SU-DHL-6 (cell line): ENCODE measurements around the gene CYP2D6.
"Not testable (repeated sequence)": the region's sequence is repeated elsewhere in the genome, so short reads cannot be mapped to it uniquely, and the experiment has no call there.

Source experiments
- H2AFZ ChIP-seq: fragments of 200-600 bp; sonication (generic); 2 replicates; pipeline ENCODE4 v1.6.1; 2014; ENCODE audit warnings: low read depth, mild to moderate bottlenecking, moderate library complexity, mixed read lengths, antibody characterized with exemption, low read length; ENCODE audit not compliant: severe bottlenecking
- H3F3A ChIP-seq: fragments of 200-600 bp; shearing (Covaris generic); 2 replicates; pipeline ENCODE4 v1.6.0; 2016; ENCODE audit warnings: antibody characterized with exemption, mild to moderate bottlenecking; ENCODE audit not compliant: insufficient read depth
- H3K27ac ChIP-seq: fragments of 200-600 bp; sonication (generic); 2 replicates; pipeline ENCODE4 v1.5.1; 2016; ENCODE audit warnings: low read depth, mild to moderate bottlenecking, low read length, moderate library complexity, mixed read lengths
- H3K27me3 ChIP-seq: fragments of 200-600 bp; sonication (generic), shearing (Covaris generic); 2 replicates; pipeline ENCODE4 v1.6.0; 2014; ENCODE audit warnings: mild to moderate bottlenecking, low read length
- H3K36me3 ChIP-seq: fragments of 200-600 bp; sonication (generic); 2 replicates; pipeline ENCODE4 v1.6.1; 2014; ENCODE audit warnings: mild to moderate bottlenecking, low read length, mixed read lengths
- H3K4me2 ChIP-seq: fragments of 300-600, 200-600 bp; shearing (Covaris generic), sonication (generic); 2 replicates; pipeline ENCODE4 v1.6.0; 2014; ENCODE audit warnings: low read length, low read depth, mild to moderate bottlenecking; ENCODE audit not compliant: poor library complexity, severe bottlenecking
- H3K4me3 ChIP-seq: fragments of 200-600 bp; sonication (generic); 2 replicates; pipeline ENCODE4 v1.5.1; 2014; ENCODE audit warnings: antibody characterized with exemption, low read length, mild to moderate bottlenecking, mixed read lengths; ENCODE audit not compliant: insufficient read depth, poor library complexity, severe bottlenecking
- H3K79me2 ChIP-seq: fragments of 200-600 bp; sonication (generic); 2 replicates; pipeline ENCODE4 v1.6.1; 2014; ENCODE audit warnings: mild to moderate bottlenecking, low read length, moderate library complexity; ENCODE audit not compliant: insufficient read depth
- H3K9ac ChIP-seq: fragments of 200-600 bp; sonication (generic); 2 replicates; pipeline ENCODE4 v1.7.0; 2014; ENCODE audit warnings: mild to moderate bottlenecking, low read length
- H3K9me2 ChIP-seq: fragments of 200-600 bp; sonication (generic); replicated peaks from 2 replicates; pipeline ENCODE4 v1.6.1; 2014; ENCODE audit warnings: low read length; ENCODE audit not compliant: insufficient read depth
- H3K9me3 ChIP-seq: fragments of 200-600 bp; sonication (generic); 2 replicates; pipeline ENCODE4 v1.6.1; 2014; ENCODE audit warnings: low read length, mixed read lengths; ENCODE audit not compliant: insufficient read depth
- H4K20me1 ChIP-seq: fragments of 200-600 bp; sonication (generic); 2 replicates; pipeline ENCODE4 v1.6.1; 2014; ENCODE audit warnings: low read depth, mild to moderate bottlenecking, antibody characterized with exemption, low read length, moderate library complexity, mixed read lengths
- CTCF ChIP-seq: fragments of 200-600 bp; sonication (generic); IDR thresholded peaks from one replicate; pipeline ENCODE4 v1.5.1; 2017; ENCODE audit warnings: antibody characterized with exemption, mild to moderate bottlenecking, low read length, moderate library complexity; ENCODE audit not compliant: insufficient read depth, poor library complexity, severe bottlenecking
- EZH2phosphoT487 ChIP-seq: fragments of 200-600 bp; sonication (generic), shearing (Covaris generic); conservative IDR thresholded peaks from 2 replicates; pipeline ENCODE4 v1.6.1; 2018; ENCODE audit warnings: mild to moderate bottlenecking, antibody characterized with exemption, low read length, moderate library complexity, mixed read lengths

The CYP2D6 gene

GRCh38 chr22:42130639-42131431, at the start of gene CYP2D6:
Gene CYP2D6 (minus strand): TSS chr22:42130810. CDS start chr22:42130791, 19 bp downstream.
- H3F3A ChIP-seq, H3K4me2 ChIP-seq: not testable (repeated sequence)

GRCh38 chr22:42179616-42180015, 49.0 kb upstream of the CYP2D6 start:
- Histone ChIP-seq H3K36me3 (no peaks in the 10 kb centered on the region), H2AFZ (no peak overlapping the region), H3K4me2 (no peak overlapping the region), H3K27me3 (no peaks in the 10 kb centered on the region), H3K9ac (no peak overlapping the region), H4K20me1 (peaks cover 6% of the 10 kb centered on the region; the same call in 1 of the 2 replicates), H3K79me2 (peaks cover 32% of the 10 kb centered on the region), H3K4me3 (no peak overlapping the region), H3F3A (no peaks in the 10 kb centered on the region), H3K27ac (no peak overlapping the region), H3K9me2 (no peaks in the 10 kb centered on the region), H3K9me3 (no peaks in the 10 kb centered on the region)
- TF ChIP-seq CTCF: no peak
- no peak for TF ChIP-seq EZH2phosphoT487

More at GRCh38 chr22:42130639-42131431, at the start of gene CYP2D6:
- H3K79me2 ChIP-seq, H4K20me1 ChIP-seq, H3K27me3 ChIP-seq, H3K9ac ChIP-seq, H3K4me3 ChIP-seq, H3K36me3 ChIP-seq, H3K27ac ChIP-seq, H3K9me2 ChIP-seq, H2AFZ ChIP-seq, H3K9me3 ChIP-seq: not testable (repeated sequence)

GRCh38 chr22:42178910-42179519, 48.4 kb upstream of the CYP2D6 start:
- no peaks in the 10 kb centered on the region for H3K36me3 ChIP-seq
- no peak overlapping the region for H3K4me3 ChIP-seq
- 0 out of 2 replicates have a peak, but pooled peaks cover 1% of the 10 kb centered on the region for H4K20me1 ChIP-seq
- H3K9me2 ChIP-seq: no peaks in the 10 kb centered on the region
- H3K27ac ChIP-seq: no peak overlapping the region
- TF ChIP-seq CTCF: no peak
- no peak for TF ChIP-seq EZH2phosphoT487
- H3K9ac ChIP-seq: no peak overlapping the region
- no peaks in the 10 kb centered on the region for H3F3A ChIP-seq
- H2AFZ ChIP-seq: no peak overlapping the region
- no peak overlapping the region for H3K4me2 ChIP-seq
- no peaks in the 10 kb centered on the region for H3K27me3 ChIP-seq
- peaks cover 26% of the 10 kb centered on the region for H3K79me2 ChIP-seq
- H3K9me3 ChIP-seq: no peaks in the 10 kb centered on the region

- Histone ChIP-seq H3F3A (no peaks in the 10 kb centered on the region), H3K4me3 (no peak overlapping the region), H3K27me3 (no peaks in the 10 kb centered on the region), H3K4me2 (no peak overlapping the region), H3K9me2 (no peaks in the 10 kb centered on the region), H3K79me2 (peaks cover 26% of the 10 kb centered on the region), H3K36me3 (no peaks in the 10 kb centered on the region), H3K27ac (no peak overlapping the region), H3K9ac (no peak overlapping the region), H4K20me1 (no peaks in the 10 kb centered on the region), H3K9me3 (no peaks in the 10 kb centered on the region), H2AFZ (no peak overlapping the region)
- TF ChIP-seq EZH2phosphoT487 (no peak), CTCF (no peak)
These were observed 47.3 kb upstream of the CYP2D6 start for GRCh38 chr22:42177891-42178336.
